Activated CD4-positive, alpha-beta T cell treated with anti-CD3 and anti-CD28 coated beads, Interleukin-2, amount 50 U/mL, for 1 hour (primary cell): Measurements from ENCODE around the gene ZNF367.
"Not testable (repeated sequence)": the region's sequence is repeated elsewhere in the genome, so short reads cannot be mapped to it uniquely, and the experiment has no call there.

Source experiments
- DNase-seq: peaks from one replicate; pipeline ENCODE4 v3.0.0-alpha.2; 2020

Gene ZNF367

DNA sequence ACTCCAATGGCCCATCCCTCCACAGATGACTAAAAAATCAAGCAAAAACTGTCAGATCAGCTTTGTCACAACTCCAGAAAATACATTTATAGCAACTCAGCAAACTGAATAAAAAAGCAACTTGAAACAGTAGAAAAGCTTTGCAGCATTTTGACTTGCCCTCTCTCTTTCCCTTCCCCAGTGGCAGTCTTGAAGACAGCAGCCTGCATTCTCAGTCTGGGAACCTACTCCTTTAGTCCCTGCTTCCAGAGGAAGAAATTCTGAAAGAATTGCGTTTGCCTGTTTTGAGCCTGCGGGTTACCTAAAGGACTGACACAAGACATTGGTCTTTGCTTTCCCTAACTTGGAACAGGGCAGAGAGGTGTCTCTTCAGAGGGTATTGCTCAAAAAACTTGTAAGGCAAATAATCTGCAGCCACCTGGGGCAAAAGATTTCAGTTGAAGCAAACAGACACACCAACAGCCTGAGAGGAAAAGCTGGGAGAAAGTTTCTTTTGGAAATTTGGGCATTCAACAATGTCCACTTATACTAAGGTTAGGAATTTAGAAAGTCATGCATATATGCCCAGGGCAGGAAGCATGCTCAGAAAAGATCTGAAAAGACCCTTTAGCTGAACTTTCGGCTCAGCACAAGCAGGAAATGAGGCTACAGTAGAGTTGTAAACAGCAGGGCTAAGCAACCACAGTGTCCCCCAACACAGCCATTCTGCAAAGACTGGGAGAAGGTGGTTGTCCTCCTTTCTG, 19.4 kb downstream of the ZNF367 start:
- no peak for DNase-seq

DNA sequence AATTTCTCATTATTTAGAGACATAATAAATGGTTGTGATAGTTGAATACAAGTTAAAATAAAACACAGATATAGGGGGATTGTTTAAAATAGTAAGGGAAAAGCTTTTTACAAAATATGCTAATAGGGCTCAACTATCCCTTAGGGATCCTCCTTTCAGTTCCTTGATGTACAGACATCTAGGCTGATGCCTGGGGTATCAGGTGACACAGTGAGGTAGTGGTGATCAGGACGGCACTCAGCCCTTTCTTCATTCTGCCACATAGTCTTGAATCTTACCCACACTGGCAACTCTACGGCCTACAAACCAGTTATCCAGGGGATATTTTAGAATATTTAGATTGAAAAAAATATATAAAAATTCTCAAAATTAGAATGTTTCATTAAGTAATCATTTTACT, 22.2 kb downstream of the ZNF367 start:
- DNase-seq: no peak

DNA sequence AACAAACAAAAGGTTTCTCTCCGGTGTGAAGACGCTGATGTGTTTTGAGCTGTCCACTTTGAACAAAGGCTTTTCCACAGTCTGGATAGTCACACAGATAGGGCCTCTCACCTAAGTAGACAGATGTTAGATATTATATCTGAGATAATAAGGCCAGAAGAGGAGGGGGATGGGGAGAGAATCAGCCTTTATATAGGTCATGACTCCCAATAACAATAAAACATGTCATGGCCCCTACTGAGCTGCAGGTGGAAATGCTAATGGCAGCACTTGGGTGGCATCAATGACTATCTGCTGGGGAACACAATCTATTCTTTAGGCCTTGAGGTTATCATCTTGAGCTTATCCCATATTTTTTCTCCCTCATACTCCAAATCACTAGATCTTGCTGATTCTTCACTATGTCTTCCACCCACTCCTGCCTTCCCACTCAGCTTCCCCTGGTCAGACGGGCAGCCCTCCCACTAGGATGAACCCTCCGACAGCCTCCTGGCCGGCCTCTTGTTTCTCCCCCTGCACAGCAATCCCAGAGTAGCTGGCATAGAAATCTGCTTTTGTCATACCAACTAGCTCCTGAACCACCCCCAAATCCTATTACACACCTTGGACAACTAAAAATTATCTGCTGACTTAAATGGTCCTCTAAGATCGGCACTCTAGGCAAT, 23.2 kb downstream of the ZNF367 start:
- DNase-seq: no peak

DNA sequence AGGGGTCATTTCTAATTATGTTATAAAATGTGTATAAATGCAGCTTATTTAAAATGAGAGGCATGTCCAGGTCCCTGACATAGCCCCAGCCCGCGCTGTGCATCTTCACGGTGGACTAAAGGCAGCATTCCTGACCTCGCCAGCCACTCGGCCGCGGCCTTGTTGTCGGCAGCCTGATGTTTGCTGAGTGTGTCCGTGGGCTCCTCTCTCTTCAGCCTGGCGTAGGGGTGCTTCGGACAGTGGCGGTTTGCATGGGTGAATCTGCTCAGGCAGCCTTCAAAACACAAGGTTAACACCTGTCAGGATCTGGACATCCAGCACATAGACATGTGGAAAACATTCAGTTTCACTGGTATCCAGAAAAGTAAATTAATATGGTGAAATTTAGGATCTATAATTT, 25.9 kb downstream of the ZNF367 start:
- DNase-seq: no peak

DNA sequence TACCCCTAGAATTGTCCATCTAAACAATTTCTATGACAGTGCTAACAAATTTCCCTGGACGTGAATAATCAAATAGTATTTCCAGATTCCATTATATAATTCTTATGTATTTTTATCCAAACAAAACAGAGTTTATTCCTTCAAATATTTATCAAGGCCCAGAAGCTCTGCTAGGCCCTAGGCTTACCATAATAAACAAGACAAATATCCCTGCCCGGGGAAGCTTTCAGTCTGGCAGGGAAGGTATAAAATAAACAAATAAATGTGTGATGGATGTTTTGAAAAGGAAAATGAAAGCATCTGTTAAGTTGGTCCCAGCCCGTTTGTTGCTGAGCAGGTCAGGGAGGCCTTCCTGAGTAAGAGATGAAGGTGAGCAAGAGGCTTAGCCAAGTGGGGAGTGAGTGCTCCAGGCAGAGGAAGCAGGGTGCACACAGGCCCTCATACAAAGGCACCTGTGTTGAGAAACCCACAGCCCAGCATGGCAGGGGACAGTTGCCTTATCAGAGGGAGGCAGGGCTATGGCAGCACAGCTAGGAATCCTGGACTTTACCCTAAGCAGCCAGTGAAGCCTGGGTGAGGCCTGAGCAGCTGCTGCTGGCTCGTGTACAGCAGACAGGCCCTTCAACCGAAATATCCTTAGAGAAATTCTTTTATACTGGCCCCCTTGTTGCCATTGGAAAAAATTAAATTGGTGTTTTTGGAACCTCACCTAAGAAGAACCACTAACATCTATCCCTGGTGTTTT, 27.0 kb downstream of the ZNF367 start:
- no peak for DNase-seq

DNA sequence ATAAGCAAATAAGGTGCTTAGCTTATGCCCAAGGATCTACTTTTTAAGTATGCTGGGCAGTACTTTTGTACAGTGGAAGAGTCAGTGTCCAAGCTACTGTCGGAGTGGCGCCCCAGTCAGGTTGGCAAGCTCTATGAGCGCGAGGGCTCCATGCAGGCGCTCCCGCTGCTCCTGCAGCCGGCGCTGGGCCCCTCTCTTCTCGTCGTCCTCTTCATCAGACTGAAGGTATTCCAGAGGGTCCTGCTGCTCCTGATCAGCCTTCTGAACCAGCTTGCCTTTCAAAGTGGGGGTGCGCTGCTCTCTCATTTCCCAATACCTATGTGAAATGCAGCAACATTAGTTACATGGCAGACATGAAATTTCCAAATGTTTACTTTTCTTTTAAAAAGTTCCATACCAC, 30.0 kb downstream of the ZNF367 start:
- no peak for DNase-seq

DNA sequence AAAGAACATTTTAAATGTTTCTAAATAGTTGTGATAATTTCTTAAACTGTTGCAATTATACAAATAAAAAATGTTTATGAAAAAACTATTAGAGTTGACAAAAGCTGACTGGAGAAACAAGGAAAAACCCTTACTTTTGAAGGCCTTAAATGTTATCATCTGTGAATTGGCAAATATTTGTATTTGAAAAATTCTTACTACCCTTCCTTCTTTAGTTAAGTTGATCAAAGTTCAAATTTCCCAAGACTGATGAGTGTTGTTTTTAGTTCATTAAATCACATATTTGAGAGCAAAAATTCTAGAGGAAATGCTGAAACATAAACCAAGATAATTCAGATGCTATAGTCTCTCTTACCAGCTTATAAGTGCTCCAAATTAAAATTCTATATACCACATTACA, 32.0 kb downstream of the ZNF367 start:
- no peak for DNase-seq

DNA sequence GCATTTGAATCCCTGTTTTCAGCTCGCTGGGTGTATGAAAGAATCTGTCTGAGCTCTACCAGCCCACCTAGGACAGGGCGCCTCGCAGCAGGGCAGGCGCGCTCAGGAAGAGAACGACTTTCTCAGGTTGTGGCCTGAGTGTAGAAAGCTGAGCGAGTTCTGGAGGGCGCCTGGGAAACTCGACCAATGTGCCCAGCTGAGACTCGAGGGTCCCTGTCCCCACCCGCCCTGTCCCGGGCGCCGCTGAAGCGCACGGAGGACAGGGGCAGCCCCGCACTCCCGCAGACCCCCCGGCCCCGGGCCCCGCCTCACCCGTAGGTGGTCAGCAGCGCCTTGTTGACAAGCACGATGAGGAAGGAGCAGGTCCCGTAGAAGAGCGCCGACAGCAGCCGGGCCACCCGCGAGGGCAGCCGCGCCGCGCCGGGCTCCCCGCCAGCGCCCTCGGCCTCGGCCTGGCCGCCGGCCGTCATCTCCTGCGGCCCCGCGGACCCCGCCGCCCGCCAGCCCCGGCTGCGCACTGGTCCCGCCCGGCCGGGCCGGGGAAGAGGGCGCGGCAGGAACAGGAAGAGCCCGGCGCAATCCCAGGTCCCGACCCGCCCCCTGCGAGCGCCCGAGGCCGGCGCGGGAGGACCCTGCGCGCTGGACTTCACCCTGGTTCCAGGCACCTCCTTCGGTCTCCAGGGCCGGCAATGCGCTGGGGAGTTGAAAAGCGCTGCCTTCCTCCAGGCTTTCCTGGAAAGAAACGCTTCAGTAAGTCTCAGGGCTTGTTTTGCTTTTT, 34.8 kb downstream of the ZNF367 start, which contains the start of gene SLC35D2:
Gene SLC35D2 (minus strand): TSS at position 547 of the 778 bp plus-strand sequence. CDS start 77 bp downstream, at position 470.
- DNase-seq: no peak

DNA sequence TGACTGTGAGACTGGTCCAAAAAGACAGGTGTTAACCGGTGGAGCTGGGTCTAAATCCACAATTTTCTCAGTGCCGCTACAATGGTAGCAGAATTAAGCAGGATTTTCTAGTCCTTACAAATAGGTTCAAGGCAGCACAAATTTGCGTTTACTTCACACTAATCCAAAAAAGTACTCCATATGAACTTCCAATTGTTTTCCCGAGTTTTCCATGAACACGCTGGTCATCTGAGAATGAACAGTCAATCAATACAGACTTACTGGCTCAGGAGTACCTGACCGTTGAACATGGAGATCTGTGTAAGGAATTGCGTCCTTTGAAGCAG, 35.4 kb downstream of the ZNF367 start:
- DNase-seq: no peak

DNA sequence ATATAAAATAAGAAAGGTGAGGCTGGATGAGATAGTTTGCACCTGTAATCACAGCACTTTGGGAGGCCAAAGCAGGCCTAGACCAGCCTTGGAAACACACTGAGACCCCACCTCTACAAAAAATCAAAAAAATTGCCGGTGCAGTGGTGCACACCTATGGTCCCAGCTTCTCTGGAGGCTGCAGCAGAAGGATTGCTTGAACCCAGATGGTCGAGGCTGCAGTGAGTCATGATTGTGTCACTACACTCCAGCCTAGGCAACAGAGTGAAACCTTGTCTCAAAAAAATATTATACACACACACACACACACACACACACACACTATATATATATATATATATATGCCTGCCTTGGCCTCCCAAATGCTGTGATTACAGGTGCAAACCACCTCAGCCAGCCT, 36.0 kb downstream of the ZNF367 start:
- no peak for DNase-seq

DNA sequence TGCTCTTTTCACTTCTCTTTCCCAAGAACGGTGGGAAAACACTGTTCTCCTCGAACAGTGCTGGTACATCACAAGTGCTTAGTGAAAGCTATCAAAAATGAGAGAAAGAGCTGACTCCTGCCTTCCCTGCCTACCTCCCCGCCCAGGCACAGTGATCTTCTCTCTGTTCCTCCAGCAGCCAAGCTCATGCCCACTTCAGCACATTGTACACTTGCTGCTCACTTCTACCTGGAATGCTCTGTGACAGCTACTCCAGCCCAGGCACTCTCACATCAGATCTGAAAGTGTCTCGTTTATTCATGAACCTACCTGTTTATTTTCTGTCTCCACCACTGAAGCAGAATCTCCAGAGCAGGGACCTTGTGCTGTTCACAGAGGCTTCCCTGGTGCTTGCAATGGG, 36.5 kb downstream of the ZNF367 start:
- no peak for DNase-seq

DNA sequence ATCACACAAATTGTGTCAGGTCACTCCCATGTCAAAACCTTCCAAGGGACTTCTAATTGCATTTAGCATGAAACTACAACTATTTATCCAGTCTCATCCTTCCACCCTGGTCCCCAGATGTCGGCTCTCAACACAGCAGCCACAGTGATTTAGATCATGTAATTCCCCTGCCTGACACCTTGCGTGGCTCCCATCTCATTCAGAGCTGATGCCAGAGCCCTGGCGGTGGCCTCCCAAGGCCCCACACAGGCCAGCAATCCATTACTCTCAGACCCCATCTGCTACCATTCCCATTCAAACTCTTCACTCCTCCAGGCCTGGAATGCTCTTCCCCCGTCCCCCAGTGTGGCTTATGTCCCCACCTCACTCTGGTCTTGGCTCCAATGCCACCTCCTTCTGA, 37.0 kb downstream of the ZNF367 start:
- DNase-seq: no peak

DNA sequence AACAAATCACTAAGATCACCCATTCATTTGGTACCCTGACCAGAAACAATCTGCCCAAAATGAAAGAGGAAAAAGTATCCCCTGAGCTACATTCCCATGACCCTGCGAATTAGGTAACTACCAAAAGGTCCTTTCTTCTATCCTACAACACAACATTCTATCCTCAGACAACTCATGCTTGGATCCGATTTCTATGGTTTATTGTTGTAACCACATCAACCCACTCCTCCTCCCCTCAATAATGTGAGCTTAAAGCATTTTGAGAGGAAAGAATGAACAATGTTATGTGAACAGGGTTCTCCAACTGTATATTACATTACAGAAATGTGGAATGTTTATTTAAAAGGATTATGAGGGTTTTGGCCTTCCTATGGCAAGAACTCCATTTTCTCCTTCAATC, 38.7 kb downstream of the ZNF367 start:
- DNase-seq: no peak

DNA sequence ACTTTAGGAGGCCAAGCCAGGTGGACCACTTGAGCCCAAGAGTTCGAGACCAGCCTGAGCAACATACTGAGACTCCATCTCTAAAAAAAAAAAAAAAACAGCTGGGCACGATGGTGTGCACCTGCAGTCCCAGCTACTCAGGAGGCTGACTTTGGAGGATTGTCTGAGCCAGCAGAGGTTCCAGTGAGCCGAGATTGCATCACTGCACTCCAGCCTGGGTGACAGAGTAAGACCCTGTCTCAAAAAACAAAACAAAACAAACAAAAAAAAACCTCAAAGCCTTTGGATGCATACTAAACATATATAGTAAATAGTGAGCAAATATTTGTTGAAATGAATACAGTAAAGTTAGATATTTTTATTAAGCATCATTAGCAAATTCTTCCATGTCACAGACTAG, 40.0 kb downstream of the ZNF367 start:
- no peak for DNase-seq

DNA sequence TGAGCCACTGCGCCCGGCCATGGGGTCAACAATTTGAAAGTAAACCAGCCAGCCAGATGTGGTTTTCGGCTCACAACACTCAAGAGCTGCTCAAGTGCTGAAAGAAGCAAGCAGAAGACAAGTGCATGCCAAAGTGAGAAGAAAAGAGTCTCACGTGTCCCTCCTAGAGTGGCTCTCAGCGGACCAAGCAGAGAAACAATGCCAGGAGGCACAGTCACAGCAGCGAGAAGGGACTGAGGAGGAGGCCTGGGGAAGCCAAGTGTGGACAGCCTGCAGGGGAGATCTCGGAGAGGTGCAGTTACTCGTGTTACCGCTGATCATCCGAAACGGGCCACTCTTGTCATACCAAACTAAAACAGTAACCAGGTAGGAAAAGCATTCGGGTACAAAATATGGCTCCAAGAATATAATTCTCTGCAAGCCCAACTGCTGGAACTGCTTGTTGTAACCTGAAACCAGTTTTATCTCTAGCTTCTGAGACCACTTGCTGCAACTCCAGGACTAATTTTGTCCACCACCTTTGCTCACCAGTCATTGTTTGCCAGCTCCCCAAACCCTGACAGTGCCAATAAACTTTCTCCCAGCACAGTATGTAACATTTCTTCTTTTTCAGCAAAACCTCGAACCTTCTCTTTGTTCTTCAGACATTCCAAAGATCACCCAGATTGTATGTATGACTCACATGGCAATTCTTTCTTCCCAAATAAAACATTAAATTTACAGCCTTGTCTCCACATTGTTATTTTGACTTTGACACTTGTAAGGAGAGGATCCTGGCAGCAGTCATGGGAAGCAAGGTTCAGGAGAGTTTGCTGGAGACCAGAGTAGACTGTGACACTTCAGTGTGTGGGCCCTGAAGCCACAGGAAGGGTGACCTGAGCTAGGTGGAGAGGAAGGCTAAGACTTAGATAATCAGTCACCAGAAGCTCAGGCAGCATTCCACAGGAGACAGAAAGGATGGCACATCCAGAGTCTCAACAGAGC, 41.0 kb downstream of the ZNF367 start:
- no peak for DNase-seq

DNA sequence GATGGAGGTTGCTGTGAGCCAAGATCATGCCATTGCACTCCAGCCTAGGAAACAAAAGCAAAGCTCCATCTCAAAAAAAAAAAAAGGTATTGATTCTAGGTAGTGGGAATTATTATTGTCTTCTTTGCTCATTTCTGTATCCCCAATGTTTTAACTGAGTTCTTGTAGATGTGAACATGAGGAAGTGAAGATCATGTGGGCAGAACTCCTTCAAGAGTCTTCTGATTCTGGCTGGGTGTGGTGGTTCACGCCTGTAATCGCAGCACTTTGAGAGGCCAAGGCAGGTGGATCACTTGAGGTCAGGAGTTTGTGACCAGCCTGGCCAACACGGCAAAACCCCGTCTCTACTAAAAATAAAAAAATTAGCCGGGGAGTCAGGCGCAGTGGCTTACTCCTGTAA, 42.7 kb downstream of the ZNF367 start:
- not testable (repeated sequence) for DNase-seq

DNA sequence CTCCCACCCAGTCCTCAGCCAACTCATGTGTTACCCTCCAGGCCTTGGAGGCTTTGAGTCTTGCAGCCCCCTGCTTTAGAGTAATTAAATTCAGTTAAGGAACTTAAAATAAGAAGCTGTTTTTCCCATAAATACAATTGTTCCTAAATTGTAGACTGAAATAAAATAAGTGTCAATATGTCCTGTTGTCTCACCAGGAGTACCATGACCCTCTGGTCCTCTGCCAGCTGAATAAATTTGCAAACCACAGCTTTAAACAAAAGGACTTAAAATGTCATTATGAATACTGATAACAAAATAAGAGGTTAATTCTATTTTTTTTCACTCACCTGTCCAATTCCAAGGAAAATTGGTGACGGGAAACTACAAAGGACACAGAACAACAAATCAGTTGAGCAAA, 50.2 kb downstream of the ZNF367 start:
- DNase-seq: no peak

DNA sequence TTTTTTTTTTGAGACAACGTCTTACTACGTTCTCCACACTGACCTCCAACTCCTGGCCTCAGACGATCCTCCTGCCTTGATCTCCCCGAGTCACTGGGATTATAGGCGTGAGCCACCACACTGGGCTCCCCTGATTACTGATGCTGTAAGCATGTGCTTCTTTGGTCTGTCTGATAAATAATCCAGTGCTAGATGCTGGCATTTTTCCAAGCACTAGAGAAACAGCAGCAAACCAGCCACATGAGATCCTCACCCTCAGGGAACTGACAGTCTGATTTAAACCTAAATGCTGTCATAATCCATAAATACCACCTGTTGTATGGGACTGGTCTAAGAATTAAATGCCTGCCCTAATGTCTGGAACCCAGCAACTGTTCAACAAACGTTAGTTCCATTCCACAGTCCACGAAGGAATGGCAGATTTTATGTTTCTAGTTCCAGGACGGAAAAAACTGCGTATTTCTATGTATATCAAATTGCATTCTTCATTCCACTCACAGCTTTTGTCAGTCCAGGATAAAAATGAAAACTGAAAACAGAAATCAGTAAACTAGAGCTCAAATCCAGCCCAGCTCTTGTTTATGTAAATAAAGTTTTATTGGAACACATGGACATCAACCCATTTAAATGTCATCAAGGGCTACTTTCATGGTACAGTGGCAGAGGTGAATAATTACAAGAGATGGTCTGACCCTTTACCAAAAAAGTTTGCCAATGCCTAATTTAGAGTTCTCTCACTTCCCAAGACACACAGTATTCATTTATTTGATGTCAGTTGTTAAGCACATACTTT, 54.8 kb downstream of the ZNF367 start:
- DNase-seq: no peak

DNA sequence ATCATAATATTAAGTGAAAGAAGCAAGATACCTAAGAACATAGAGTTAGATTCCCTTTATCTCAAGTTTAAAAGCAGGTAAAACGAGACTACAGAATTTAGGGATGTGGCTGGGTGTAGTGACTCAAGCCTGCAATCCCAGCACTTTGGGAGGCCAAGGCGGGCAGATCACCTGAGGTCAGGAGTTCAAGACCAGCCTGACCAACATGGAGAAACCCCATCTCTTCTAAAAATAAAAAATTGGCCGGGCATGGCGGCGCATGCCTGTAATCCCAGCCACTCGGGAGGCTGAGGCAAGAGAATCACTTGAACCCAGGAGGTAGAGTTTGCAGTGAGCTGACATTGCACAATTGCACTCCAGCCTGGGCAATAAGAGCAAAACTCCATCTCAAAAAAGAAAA, 56.1 kb downstream of the ZNF367 start:
- not testable (repeated sequence) for DNase-seq

DNA sequence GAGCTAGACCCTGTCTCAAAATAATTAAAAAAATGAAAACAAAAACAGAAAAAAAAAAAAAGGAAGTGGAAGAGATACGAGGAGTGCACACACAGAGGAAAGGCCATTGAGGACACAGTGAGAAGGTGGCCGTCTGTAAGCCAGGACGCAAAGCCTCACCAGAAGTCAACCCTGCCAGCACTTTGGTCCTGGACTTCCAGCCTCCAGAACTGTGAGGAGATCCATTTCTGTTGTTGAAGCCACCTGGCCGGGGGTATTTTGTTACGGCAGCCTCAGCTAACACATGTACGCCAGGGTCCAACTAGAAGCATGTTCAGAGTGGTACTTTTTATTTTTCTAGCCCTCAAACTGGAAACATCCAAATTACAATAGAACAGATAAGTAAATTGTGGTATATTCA, 56.5 kb downstream of the ZNF367 start:
- DNase-seq: no peak

DNA sequence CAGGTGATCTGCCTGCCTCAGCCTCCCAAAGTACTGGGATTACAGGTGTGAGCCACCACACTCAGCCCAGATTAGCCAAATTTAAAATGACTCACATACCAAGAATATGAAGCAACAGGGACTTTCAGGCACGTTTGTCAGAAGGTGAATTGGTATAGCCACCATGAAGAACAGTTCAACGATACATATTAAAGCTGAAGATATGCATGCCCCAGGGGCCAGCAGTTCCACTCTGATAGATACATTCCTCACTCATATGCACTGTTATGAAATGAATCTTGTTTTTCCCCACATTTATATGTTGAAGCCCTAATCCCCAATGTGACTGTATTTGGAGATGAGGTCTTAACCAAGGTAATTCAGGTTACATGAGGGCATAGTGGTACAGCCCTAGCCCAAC, 57.2 kb downstream of the ZNF367 start:
- DNase-seq: no peak
